ENCODE results near the gene SMPX. TPM values are rescaled to one million over a fixed set of nuclear protein-coding genes. Genes with fewer than 3 reads are reported as not detected.

The SMPX gene
- total RNA-seq, 2 donors from 2014 or later, result 2.4 TPM; not detected in 1

DNA sequence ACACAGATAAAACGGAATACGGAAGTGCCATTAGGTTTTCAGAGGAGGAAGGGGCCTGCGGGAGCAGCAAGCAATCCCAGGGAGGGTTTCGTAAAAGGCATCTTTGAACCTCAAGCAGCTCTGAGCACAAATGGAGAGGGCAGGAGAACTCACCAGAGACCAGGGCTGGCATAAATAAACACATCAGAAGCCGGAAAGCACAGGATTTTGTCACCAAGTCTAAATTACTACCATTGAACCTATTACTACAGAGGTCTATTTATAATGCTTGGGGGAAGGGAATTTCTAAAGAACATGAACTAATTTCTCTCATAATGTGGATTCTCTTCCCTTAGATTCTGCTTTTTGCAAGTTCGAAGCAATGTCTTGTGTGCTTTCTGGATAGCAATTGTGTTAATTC is 41.9 kb upstream of the SMPX start:
- DNase-seq, result no peak
- no peak overlapping the region for H3K4me3 ChIP-seq
- no peak overlapping the region for H3K9ac ChIP-seq (ENCODE audit: low read depth in 2 of 2, low read length in 2 of 2)
- intact Hi-C loops (cut with DNase I), result no loop called here
- H3K9me3 ChIP-seq, result no peaks in the 10 kb centered on the region
- TF ChIP-seq, protein P1, sequence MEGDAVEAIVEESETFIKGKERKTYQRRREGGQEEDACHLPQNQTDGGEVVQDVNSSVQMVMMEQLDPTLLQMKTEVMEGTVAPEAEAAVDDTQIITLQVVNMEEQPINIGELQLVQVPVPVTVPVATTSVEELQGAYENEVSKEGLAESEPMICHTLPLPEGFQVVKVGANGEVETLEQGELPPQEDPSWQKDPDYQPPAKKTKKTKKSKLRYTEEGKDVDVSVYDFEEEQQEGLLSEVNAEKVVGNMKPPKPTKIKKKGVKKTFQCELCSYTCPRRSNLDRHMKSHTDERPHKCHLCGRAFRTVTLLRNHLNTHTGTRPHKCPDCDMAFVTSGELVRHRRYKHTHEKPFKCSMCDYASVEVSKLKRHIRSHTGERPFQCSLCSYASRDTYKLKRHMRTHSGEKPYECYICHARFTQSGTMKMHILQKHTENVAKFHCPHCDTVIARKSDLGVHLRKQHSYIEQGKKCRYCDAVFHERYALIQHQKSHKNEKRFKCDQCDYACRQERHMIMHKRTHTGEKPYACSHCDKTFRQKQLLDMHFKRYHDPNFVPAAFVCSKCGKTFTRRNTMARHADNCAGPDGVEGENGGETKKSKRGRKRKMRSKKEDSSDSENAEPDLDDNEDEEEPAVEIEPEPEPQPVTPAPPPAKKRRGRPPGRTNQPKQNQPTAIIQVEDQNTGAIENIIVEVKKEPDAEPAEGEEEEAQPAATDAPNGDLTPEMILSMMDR (IDR thresholded peaks at IDR 0.05), result no peak
- H3K36me3 ChIP-seq, result no peaks in the 10 kb centered on the region
- H3K27ac ChIP-seq, result no peak overlapping the region
- H3K4me1 ChIP-seq, result no peaks in the 10 kb centered on the region
- H3K27me3 ChIP-seq, result no peaks in the 10 kb centered on the region

DNA sequence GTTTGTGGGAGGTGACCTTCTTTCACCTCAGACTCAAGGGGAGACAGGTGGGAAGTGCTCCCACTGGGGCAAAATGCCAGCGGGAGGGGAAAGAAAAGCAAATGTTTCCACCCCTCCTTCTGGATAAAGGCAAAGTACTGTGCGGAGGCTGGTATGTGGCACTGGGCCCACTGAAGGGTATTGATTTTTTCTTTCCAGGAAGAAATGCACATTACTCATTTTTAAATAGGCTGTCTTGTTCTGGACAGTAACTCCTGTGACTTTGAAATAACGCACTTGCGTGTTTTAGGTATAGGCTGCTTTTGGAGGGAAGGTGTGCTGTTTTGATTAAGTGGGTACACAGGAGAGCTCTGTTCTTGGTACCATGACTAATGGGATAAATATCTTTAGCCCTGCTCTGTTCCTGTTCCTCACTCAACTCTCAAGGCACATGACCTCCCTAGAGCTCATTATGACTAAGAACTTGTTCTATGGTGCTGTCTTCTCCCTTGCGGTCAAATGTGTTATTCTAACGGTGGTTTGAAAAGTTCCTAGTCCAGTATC is 40.8 kb upstream of the SMPX start:
- Histone ChIP-seq H3K27me3 (no peaks in the 10 kb centered on the region), H3K36me3 (no peaks in the 10 kb centered on the region), H3K9ac (ENCODE audit: low read depth in 2 of 2, low read length in 2 of 2) (no peak overlapping the region), H3K27ac (no peak overlapping the region), H3K4me3 (no peak overlapping the region), H3K4me1 (no peaks in the 10 kb centered on the region), H3K9me3 (no peaks in the 10 kb centered on the region)
- intact Hi-C loops (cut with DNase I), result no loop called here
- TF ChIP-seq, protein P1 (IDR thresholded peaks at IDR 0.05), result no peak
- no peak for DNase-seq

DNA sequence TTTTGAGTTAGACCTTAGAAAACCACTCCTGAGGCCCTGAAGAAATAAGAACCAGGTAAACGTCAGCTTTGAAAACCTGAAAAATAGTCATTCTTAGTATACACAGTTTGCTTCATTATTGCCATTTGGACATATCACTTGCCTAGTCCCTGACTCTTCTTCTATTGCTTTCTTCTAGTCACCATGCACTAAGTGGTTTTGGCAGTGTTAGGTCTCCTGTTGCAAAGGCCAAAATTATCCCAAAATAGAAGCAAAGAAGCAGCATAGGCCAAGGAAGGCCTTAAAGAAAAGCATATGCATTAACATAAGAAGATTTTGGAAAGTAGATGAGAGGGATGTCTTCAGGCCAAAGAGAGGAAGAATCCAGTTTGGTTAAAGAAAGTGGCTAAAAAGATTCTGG is 24.1 kb upstream of the SMPX start:
- Histone ChIP-seq H3K27ac (no peak overlapping the region), H3K27me3 (no peaks in the 10 kb centered on the region), H3K9me3 (no peaks in the 10 kb centered on the region), H3K4me3 (no peak overlapping the region), H3K4me1 (no peaks in the 10 kb centered on the region), H3K36me3 (no peaks in the 10 kb centered on the region), H3K9ac (ENCODE audit: low read depth in 2 of 2, low read length in 2 of 2) (no peak overlapping the region)
- intact Hi-C loops (cut with DNase I), result no loop called here
- TF ChIP-seq, protein P1 (IDR thresholded peaks at IDR 0.05), result no peak
- no peak for DNase-seq

DNA sequence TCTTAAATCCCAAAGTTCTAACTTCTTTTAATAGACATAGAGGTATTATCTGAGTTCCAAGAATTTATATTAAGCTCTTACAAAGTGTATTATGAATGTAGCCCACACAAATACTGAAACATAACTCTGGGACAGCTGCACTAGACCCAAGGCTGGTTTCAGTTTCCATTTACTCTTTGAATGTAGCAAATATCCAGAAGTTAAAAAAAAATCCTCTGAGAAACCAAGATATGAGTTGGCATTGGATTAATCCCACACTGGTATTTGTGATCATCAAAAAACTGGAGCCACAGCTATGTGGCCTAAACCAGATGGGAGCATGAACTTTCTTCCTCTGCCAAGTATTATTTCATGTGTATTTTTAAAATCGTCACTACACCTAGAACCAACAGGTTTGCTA is 23.6 kb upstream of the SMPX start:
- no peak overlapping the region for H3K27ac ChIP-seq
- no peak overlapping the region for H3K9ac ChIP-seq (ENCODE audit: low read depth in 2 of 2, low read length in 2 of 2)
- no peaks in the 10 kb centered on the region for H3K27me3 ChIP-seq
- no peaks in the 10 kb centered on the region for H3K9me3 ChIP-seq
- TF ChIP-seq, protein P1 (IDR thresholded peaks at IDR 0.05), result no peak
- DNase-seq, result no peak
- H3K36me3 ChIP-seq, result no peaks in the 10 kb centered on the region
- intact Hi-C loops (cut with DNase I), result no loop called here
- no peaks in the 10 kb centered on the region for H3K4me1 ChIP-seq
- H3K4me3 ChIP-seq, result no peak overlapping the region

DNA sequence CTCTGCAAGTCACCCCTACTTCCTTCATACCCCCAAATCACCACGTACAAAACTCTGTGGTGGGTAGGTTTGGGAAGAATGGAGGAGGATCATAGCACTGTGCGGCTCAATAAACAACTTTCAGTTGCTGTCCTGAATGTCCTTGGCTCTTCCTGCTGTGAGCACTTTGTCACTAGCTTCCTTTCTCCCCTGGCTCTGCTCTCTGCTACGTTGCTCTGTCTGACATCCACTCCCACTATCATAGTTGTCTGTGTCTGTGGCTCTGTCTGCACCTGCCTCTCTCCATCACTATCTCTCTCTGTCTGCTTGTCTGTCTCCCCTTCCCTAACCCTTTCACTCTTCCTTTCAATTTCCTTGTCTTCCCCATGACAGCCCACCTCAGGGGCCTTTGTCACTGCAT is 21.2 kb upstream of the SMPX start:
- H3K27ac ChIP-seq, result no peak overlapping the region
- DNase-seq, result no peak
- H3K36me3 ChIP-seq, result no peaks in the 10 kb centered on the region
- TF ChIP-seq, protein P1 (IDR thresholded peaks at IDR 0.05), result no peak
- H3K4me1 ChIP-seq, result no peaks in the 10 kb centered on the region
- H3K4me3 ChIP-seq, result no peak overlapping the region
- no peaks in the 10 kb centered on the region for H3K9me3 ChIP-seq
- no peaks in the 10 kb centered on the region for H3K27me3 ChIP-seq
- intact Hi-C loops (cut with DNase I), result no loop called here
- no peak overlapping the region for H3K9ac ChIP-seq (ENCODE audit: low read depth in 2 of 2, low read length in 2 of 2)
